GM10266 (cell line): ENCODE data around the gene AMBN.

Experiments
- DNase-seq: peaks from one replicate; pipeline ENCODE4 v3.0.0; 2012; ENCODE audit errors: extremely low spot score
- CTCF ChIP-seq: IDR thresholded peaks from 2 replicates; pipeline ENCODE4 v1.5.1; 2012; ENCODE audit warnings: mild to moderate bottlenecking, low read depth; ENCODE audit not compliant: control insufficient read depth, insufficient read depth; ENCODE audit errors: missing control alignments

Gene AMBN

GRCh38 chr4:70627620-70628019 is 35.6 kb downstream of the AMBN start:
- no peak for TF ChIP-seq CTCF
- DNase-seq, result no peak

- no peak for TF ChIP-seq CTCF
- DNase-seq, result no peak
Measured at GRCh38 chr4:70628444-70628843, 36.4 kb downstream of the AMBN start, which contains the start of gene ENAM. TSS of gene ENAM (plus strand) at chr4:70628744. CDS start at chr4:70629501, 757 bp downstream.

GRCh38 chr4:70629469-70630090 is 37.5 kb downstream of the AMBN start:
- TF ChIP-seq CTCF, result no peak
- DNase-seq, result no peak

GRCh38 chr4:70630162-70630561 is 38.1 kb downstream of the AMBN start:
- DNase-seq, result no peak
- no peak for TF ChIP-seq CTCF

- no peak for DNase-seq
- no peak for TF ChIP-seq CTCF
Measured at GRCh38 chr4:70632028-70632427, 40.0 kb downstream of the AMBN start.

GRCh38 chr4:70634482-70634881 is 42.4 kb downstream of the AMBN start:
- no peak for DNase-seq
- TF ChIP-seq CTCF, result no peak

GRCh38 chr4:70637239-70637913 is 45.3 kb downstream of the AMBN start:
- DNase-seq, result no peak
- no peak for TF ChIP-seq CTCF
